BLaER1 treated with 17β-estradiol and CSF1 and Interleukin-3, amounts not matched to agents 10 nM and 100 nM (cell line): Measurements from ENCODE around the gene DCTN1.
"Not testable (repeated sequence)": the region's sequence is repeated elsewhere in the genome, so short reads cannot be mapped to it uniquely, and the experiment has no call there.

ENCODE experiments used
- H3K27ac ChIP-seq, 11 experiments: shearing (Covaris generic); formaldehyde crosslinking; 2 replicates each; pipeline ENCODE4 v1.8.1; 2022
- H3K27me3 ChIP-seq, 11 experiments: shearing (Covaris generic); formaldehyde crosslinking; 2 replicates each; pipeline ENCODE4 v1.8.1; 2022
- H3K36me3 ChIP-seq, 11 experiments: shearing (Covaris generic); formaldehyde crosslinking; 2 replicates each; pipeline ENCODE4 v1.8.1; 2022
- H3K4me1 ChIP-seq, 10 experiments: shearing (Covaris generic); formaldehyde crosslinking; 2 replicates each; pipeline ENCODE4 v1.8.1; 2022
- H3K4me2 ChIP-seq, 11 experiments: shearing (Covaris generic); formaldehyde crosslinking; 2 replicates each; pipeline ENCODE4 v1.8.1; 2022
- H3K4me3 ChIP-seq, 10 experiments: shearing (Covaris generic); formaldehyde crosslinking; 2 replicates each; pipeline ENCODE4 v1.8.1; 2022
- H3K9ac ChIP-seq, 11 experiments: shearing (Covaris generic); formaldehyde crosslinking; 2 replicates each; pipeline ENCODE4 v1.8.1; 2022
- H3K9me3 ChIP-seq, 11 experiments: shearing (Covaris generic); formaldehyde crosslinking; replicated peaks in 1 of 11; 2 replicates each; pipeline ENCODE4 v1.8.1; 2022
- H4K20me1 ChIP-seq, 11 experiments: shearing (Covaris generic); formaldehyde crosslinking; 2 replicates each; pipeline ENCODE4 v1.8.1; 2022
- Cebpa-rat ChIP-seq, 11 experiments: shearing (Covaris generic); IDR thresholded peaks; 2 replicates each; pipeline ENCODE4 v1.8.1; 2022

The DCTN1 gene

DNA sequence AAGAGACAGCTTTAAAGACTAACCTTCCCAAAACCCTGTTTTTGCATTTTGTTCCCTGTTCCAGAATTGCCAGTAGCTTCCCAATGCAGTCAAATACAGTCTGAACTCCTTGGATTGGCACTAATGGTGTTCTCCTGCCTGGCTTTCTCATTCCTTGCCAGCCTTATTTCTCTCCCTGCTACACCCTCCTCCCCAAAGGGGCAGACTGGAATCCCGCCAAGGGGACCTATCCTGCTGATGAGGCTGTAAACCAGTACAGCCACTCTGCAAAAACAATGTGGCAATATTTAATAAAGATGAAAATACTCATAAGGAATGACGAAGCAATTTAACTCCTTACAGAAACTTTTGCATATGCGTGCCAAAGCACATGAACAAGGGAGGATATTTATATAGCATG lies 32.4 kb downstream of the DCTN1 start:
- H3K4me1 ChIP-seq = peaks cover 0 to 7% (median 0%) of the 10 kb centered on the region in 10 experiments; a peak in 3 of 20 replicates
- no peak overlapping the region for H3K4me2 ChIP-seq
- no peaks in the 10 kb centered on the region for H3K36me3 ChIP-seq
- H3K9ac ChIP-seq = no peak overlapping the region
- H3K27me3 ChIP-seq = no peaks in the 10 kb centered on the region
- no peak overlapping the region for H3K27ac ChIP-seq
- no peak overlapping the region for H3K4me3 ChIP-seq
- no peaks in the 10 kb centered on the region for H4K20me1 ChIP-seq
- TF ChIP-seq Cebpa-rat (IDR thresholded peaks at IDR 0.05) = no peak
- no peaks in the 10 kb centered on the region for H3K9me3 ChIP-seq

DNA sequence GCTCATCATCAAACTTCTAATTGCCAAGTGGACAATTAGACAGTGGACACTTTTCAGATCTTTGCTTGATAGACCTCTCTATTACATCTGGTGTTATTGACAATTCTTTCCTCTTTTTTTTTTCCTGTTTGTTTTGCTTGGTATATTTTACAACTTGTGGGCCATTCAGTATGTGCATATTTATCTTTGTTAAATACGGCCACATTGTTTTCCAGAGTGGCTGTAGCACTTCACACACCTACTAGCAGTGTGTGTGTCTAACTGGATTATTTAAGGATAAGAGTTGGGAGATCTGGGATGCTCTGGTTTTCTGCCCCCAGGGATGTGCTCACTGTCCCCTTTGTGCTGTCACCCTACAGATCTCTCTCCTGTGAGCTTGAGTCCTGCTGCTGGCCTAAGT lies 32.8 kb downstream of the DCTN1 start:
- H3K4me2 ChIP-seq = no peak overlapping the region
- peaks cover 0 to 7% (median 0%) of the 10 kb centered on the region in 10 experiments; a peak in 3 of 20 replicates for H3K4me1 ChIP-seq
- TF ChIP-seq Cebpa-rat (IDR thresholded peaks at IDR 0.05) = no peak
- H3K27ac ChIP-seq = no peak overlapping the region
- H3K9me3 ChIP-seq = no peaks in the 10 kb centered on the region
- H3K36me3 ChIP-seq = no peaks in the 10 kb centered on the region
- no peaks in the 10 kb centered on the region for H4K20me1 ChIP-seq
- no peak overlapping the region for H3K4me3 ChIP-seq
- H3K27me3 ChIP-seq = no peaks in the 10 kb centered on the region
- H3K9ac ChIP-seq = 0 out of 22 replicates have a peak overlapping the region, but pooled peaks of 1 of the 11 experiments have one; percentile 15

- H3K36me3 ChIP-seq = no peaks in the 10 kb centered on the region
- no peak overlapping the region for H3K4me3 ChIP-seq
- no peak overlapping the region for H3K9ac ChIP-seq
- H3K4me1 ChIP-seq = peaks cover 0 to 7% (median 0%) of the 10 kb centered on the region in 10 experiments; a peak in 3 of 20 replicates
- H4K20me1 ChIP-seq = no peaks in the 10 kb centered on the region
- no peaks in the 10 kb centered on the region for H3K9me3 ChIP-seq
- no peak for TF ChIP-seq Cebpa-rat (IDR thresholded peaks at IDR 0.05)
- H3K27me3 ChIP-seq = no peaks in the 10 kb centered on the region
- H3K27ac ChIP-seq = no peak overlapping the region
- no peak overlapping the region for H3K4me2 ChIP-seq
These were observed 34.7 kb downstream of the DCTN1 start for GRCh38 chr2:74345272-74345943.

DNA sequence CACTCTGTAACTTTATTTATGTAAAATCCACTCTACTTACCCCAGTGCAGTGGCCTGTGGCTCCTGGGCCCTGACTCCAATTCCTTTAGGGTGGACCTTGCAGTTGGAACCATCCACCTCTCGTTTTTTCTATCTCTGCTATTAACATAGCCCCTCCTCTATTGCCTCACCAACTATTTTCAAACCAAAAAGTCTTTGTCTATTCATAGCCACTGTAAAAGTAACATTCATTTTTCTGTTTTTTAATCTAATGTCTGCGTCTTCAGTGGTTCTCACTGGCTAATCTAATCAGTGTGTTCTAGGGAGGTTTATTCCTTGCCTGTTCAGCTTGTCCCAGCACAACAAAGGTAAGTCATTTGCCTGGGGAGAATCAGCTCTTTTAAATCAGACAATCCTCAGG lies 36.8 kb downstream of the DCTN1 start, which contains the start of gene SLC4A5:
Gene SLC4A5, minus strand, starts transcription at position 101 of the 400 bp plus-strand sequence. CDS start 28,393 bp downstream, outside the sequence.
- no peak for TF ChIP-seq Cebpa-rat (IDR thresholded peaks at IDR 0.05)
- Histone ChIP-seq H3K4me3 (no peak within 1 kb of the TSS), H3K27me3 (no peaks in the 10 kb centered on the region), H3K9me3 (no peaks in the 10 kb centered on the region), H4K20me1 (no peaks in the 10 kb centered on the region), H3K4me1 (peaks cover 0 to 7% (median 0%) of the 10 kb centered on the region in 10 experiments; a peak in 3 of 20 replicates), H3K9ac (no peak within 1 kb of the TSS), H3K27ac (no peak within 1 kb of the TSS), H3K36me3 (no peaks in the 10 kb centered on the region), H3K4me2 (peak within 1 kb of the TSS in 2 of 11 experiments; percentile 1 to 47; a peak in 2 of 22 replicates)

- not testable (repeated sequence) for H3K9ac ChIP-seq, H3K9me3 ChIP-seq, H3K36me3 ChIP-seq, H3K27ac ChIP-seq, H3K4me3 ChIP-seq, H3K27me3 ChIP-seq, H3K4me2 ChIP-seq, H4K20me1 ChIP-seq, H3K4me1 ChIP-seq
These were observed 43.9 kb downstream of the DCTN1 start for GRCh38 chr2:74336227-74336626.

- H3K9ac ChIP-seq = no peak overlapping the region
- H4K20me1 ChIP-seq = no peaks in the 10 kb centered on the region
- no peak for TF ChIP-seq Cebpa-rat (IDR thresholded peaks at IDR 0.05)
- no peaks in the 10 kb centered on the region for H3K4me1 ChIP-seq
- no peaks in the 10 kb centered on the region for H3K9me3 ChIP-seq
- no peaks in the 10 kb centered on the region for H3K27me3 ChIP-seq
- no peak overlapping the region for H3K4me3 ChIP-seq
- H3K4me2 ChIP-seq = no peak overlapping the region
- no peak overlapping the region for H3K27ac ChIP-seq
- H3K36me3 ChIP-seq = peaks cover 0 to 15% (median 4%) of the 10 kb centered on the region in 11 experiments; a peak in 7 of 22 replicates
These were observed 45.2 kb downstream of the DCTN1 start for GRCh38 chr2:74334931-74335333.

DNA sequence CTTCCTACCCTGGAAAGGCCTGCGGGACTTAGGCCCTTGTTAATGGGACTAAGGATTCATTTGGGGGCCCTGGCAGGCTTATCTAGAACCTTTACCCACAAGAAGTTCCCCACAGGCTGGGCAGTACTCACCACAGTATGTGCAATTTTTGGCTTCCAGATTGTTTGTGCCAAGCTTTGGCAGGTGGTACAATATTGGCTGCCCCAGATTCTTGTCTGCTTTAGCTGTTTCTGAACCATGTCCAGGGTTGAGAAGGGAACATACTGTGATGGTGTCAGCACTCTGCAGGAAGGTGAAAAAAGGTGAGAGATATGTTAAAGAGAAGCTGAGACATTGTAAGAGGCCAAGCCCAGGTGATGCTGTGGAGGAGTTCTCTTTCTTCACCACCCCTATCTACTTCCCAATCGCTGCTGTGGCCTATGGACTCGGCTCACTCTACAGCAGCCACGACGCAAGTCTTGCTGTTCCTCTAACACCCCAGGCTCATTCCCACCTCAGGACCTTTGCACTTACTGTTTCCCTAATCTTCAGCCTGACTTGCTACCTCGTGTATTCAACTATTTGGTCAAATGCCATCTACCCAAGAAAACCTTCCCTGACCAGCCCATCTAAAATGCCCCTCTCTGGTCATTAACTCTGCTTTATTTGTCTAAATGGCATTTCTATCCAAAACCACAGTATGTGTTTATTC lies 46.1 kb downstream of the DCTN1 start:
- Histone ChIP-seq H3K4me3 (no peak overlapping the region), H3K36me3 (peaks cover 0 to 15% (median 4%) of the 10 kb centered on the region in 11 experiments; a peak in 7 of 22 replicates), H4K20me1 (no peaks in the 10 kb centered on the region), H3K27ac (no peak overlapping the region), H3K9me3 (no peaks in the 10 kb centered on the region), H3K9ac (no peak overlapping the region), H3K4me1 (no peaks in the 10 kb centered on the region), H3K4me2 (no peak overlapping the region), H3K27me3 (no peaks in the 10 kb centered on the region)
- no peak for TF ChIP-seq Cebpa-rat (IDR thresholded peaks at IDR 0.05)

DNA sequence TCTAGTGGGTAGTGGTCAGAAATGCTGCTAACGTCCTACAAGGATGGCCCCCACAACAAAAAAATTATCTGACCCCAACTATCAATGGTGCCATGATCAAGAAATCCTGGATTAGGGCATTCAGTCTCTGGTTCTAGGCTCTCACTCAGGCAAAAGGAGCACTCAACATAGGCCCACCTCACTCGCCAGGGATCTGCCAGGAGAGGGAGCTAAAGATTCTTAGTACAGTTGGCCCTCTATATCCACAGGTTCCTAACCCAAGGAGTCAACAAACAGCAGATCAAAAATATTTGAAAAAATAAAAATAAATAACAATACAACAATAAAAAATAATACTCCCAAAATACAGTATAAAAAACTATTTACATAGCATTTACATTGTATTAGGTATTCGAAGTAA lies 46.9 kb downstream of the DCTN1 start:
- Histone ChIP-seq H3K36me3 (peaks cover 0 to 15% (median 4%) of the 10 kb centered on the region in 11 experiments; a peak in 7 of 22 replicates), H3K4me3 (no peak overlapping the region), H3K27ac (no peak overlapping the region), H3K27me3 (no peaks in the 10 kb centered on the region), H3K4me2 (no peak overlapping the region), H3K4me1 (no peaks in the 10 kb centered on the region), H4K20me1 (no peaks in the 10 kb centered on the region), H3K9me3 (no peaks in the 10 kb centered on the region), H3K9ac (no peak overlapping the region)
- no peak for TF ChIP-seq Cebpa-rat (IDR thresholded peaks at IDR 0.05)

GRCh38 chr2:74332550-74333174 lies 47.4 kb downstream of the DCTN1 start:
- H3K4me3 ChIP-seq = no peak overlapping the region
- TF ChIP-seq Cebpa-rat (IDR thresholded peaks at IDR 0.05) = no peak
- no peaks in the 10 kb centered on the region for H3K4me1 ChIP-seq
- H3K9me3 ChIP-seq = no peaks in the 10 kb centered on the region
- H3K27me3 ChIP-seq = no peaks in the 10 kb centered on the region
- no peak overlapping the region for H3K27ac ChIP-seq
- peaks cover 0 to 15% (median 4%) of the 10 kb centered on the region in 11 experiments; a peak in 7 of 22 replicates for H3K36me3 ChIP-seq
- no peak overlapping the region for H3K4me2 ChIP-seq
- no peak overlapping the region for H3K9ac ChIP-seq
- H4K20me1 ChIP-seq = no peaks in the 10 kb centered on the region
